Measurements from ENCODE around the gene CLCNKB.
"Not testable (repeated sequence)": the region's sequence is repeated elsewhere in the genome, so short reads cannot be mapped to it uniquely, and the experiment has no call there.

CLCNKB gene

GRCh38 chr1:16061989-16062686 is 18.6 kb downstream of the CLCNKB start:
- not testable (repeated sequence) for DNase-seq

- not testable (repeated sequence) for DNase-seq
Observed at GRCh38 chr1:16062687-16063075, 19.1 kb downstream of the CLCNKB start.

GRCh38 chr1:16063226-16063829 is 19.7 kb downstream of the CLCNKB start:
- DNase-seq: no peak

- DNase-seq: no peak
Observed at GRCh38 chr1:16063921-16064320, 20.3 kb downstream of the CLCNKB start.

GRCh38 chr1:16064536-16065268 is 21.1 kb downstream of the CLCNKB start:
- DNase-seq: no peak

- no peak for DNase-seq
Observed at GRCh38 chr1:16065269-16065576, 21.6 kb downstream of the CLCNKB start.

- DNase-seq: no peak
Observed at GRCh38 chr1:16066245-16066644, 22.7 kb downstream of the CLCNKB start.

GRCh38 chr1:16067127-16067768 is 23.7 kb downstream of the CLCNKB start:
- DNase-seq: peak; percentile 29

GRCh38 chr1:16067933-16068332 is 24.4 kb downstream of the CLCNKB start:
- DNase-seq: no peak

GRCh38 chr1:16068356-16069270 is 25.0 kb downstream of the CLCNKB start:
- peak; percentile 63 for DNase-seq

GRCh38 chr1:16070640-16071355 is 27.2 kb downstream of the CLCNKB start:
- DNase-seq: no peak

GRCh38 chr1:16071614-16072013 is 28.0 kb downstream of the CLCNKB start:
- no peak for DNase-seq

GRCh38 chr1:16072095-16072494 is 28.5 kb downstream of the CLCNKB start:
- DNase-seq: no peak

GRCh38 chr1:16072616-16073484 is 29.3 kb downstream of the CLCNKB start:
- no peak for DNase-seq

GRCh38 chr1:16073490-16074119 is 30.0 kb downstream of the CLCNKB start, which contains the start of gene FAM131C:
Gene FAM131C, minus strand, starts transcription at chr1:16073651. Its CDS starts 209 bp downstream, at chr1:16073442.
- no peak for DNase-seq

- no peak for DNase-seq
Observed at GRCh38 chr1:16074217-16074616, 30.6 kb downstream of the CLCNKB start.

GRCh38 chr1:16075337-16076030 is 31.9 kb downstream of the CLCNKB start:
- no peak for DNase-seq

GRCh38 chr1:16076031-16076864 is 32.7 kb downstream of the CLCNKB start:
- no peak for DNase-seq

GRCh38 chr1:16076865-16077238 is 33.3 kb downstream of the CLCNKB start:
- DNase-seq: no peak
